ENCODE measurements around the gene CTNNB1. TPM values are rescaled to one million over a fixed set of nuclear protein-coding genes. Genes with fewer than 3 reads are reported as not detected.

Gene CTNNB1
- total RNA-seq, 4 donors from 2014 or later, result 290 to 527 (median 414) TPM

GRCh38 chr3:41176596-41176995 lies 22.7 kb upstream of the CTNNB1 start:
- in situ Hi-C loops (cut with MboI; ENCODE audit: low pct_ligation_motif_present in 1 of 4, low pct_unique_long_range_greater_than_20kb in 1 of 4, low sequenced_read_pairs in 3 of 4), result loop anchor here in 1 of 4 donors (25.0 kb wide), 1 partner anchor 589 kb away; no protein-coding TSS in a partner anchor

GRCh38 chr3:41178576-41178975 lies 20.7 kb upstream of the CTNNB1 start:
- Histone ChIP-seq H3K4me1 (peaks cover 0 to 12% (median 10%) of the 10 kb centered on the region in 4 donors), H3K9me3 (no peaks in the 10 kb centered on the region), H3K27me3 (no peaks in the 10 kb centered on the region), H3K4me3 (no peak overlapping the region), H3K36me3 (no peaks in the 10 kb centered on the region), H3K27ac (no peak overlapping the region)
- in situ Hi-C loops (cut with MboI; ENCODE audit: low pct_ligation_motif_present in 1 of 4, low pct_unique_long_range_greater_than_20kb in 1 of 4, low sequenced_read_pairs in 3 of 4) (loop anchor here in 1 of 4 donors (25.0 kb wide), 1 partner anchor 591 kb away; no protein-coding TSS in a partner anchor), intact Hi-C loops (cut with DNase I; ENCODE audit: low total_unique reads) (no loop called here)
- WGBS, 2 donors (ENCODE audit: low coverage in 1 of 2), result 78 to 100% methylated on average over 1 to 2 of the region's 2 CpGs
- DNase-seq, result no peak
- no peak for TF ChIP-seq POLR2AphosphoS5 (IDR thresholded peaks at IDR 0.05)
- no peak for TF ChIP-seq POLR2A (IDR thresholded peaks at IDR 0.05)
- TF ChIP-seq EP300 (IDR thresholded peaks at IDR 0.05; ENCODE audit: low read depth), result no peak
- no peak for TF ChIP-seq CTCF (IDR thresholded peaks at IDR 0.05)

More at GRCh38 chr3:41176596-41176995, 22.7 kb upstream of the CTNNB1 start:
- WGBS, 2 donors (ENCODE audit: low coverage in 1 of 2), result 27 to 36% methylated on average over 2 to 3 of the region's 3 CpGs
- TF ChIP-seq POLR2AphosphoS5 (IDR thresholded peaks at IDR 0.05), result no peak
- no peak for TF ChIP-seq CTCF (IDR thresholded peaks at IDR 0.05)
- TF ChIP-seq POLR2A (IDR thresholded peaks at IDR 0.05), result no peak
- TF ChIP-seq EP300 (IDR thresholded peaks at IDR 0.05; ENCODE audit: low read depth), result no peak
- Histone ChIP-seq H3K36me3 (no peaks in the 10 kb centered on the region), H3K27ac (no peak overlapping the region), H3K9me3 (no peaks in the 10 kb centered on the region), H3K4me3 (no peak overlapping the region), H3K27me3 (no peaks in the 10 kb centered on the region), H3K4me1 (peaks cover 0 to 12% (median 10%) of the 10 kb centered on the region in 4 donors)
- no peak for DNase-seq
- intact Hi-C loops (cut with DNase I; ENCODE audit: low total_unique reads), result no loop called here

GRCh38 chr3:41180396-41180795 lies 18.9 kb upstream of the CTNNB1 start:
- H3K27ac ChIP-seq, result no peak overlapping the region
- no peak overlapping the region for H3K4me3 ChIP-seq
- no peaks in the 10 kb centered on the region for H3K9me3 ChIP-seq
- peaks cover 0 to 12% (median 10%) of the 10 kb centered on the region in 4 donors for H3K4me1 ChIP-seq
- no peaks in the 10 kb centered on the region for H3K36me3 ChIP-seq
- in situ Hi-C loops (cut with MboI; ENCODE audit: low pct_ligation_motif_present in 1 of 4, low pct_unique_long_range_greater_than_20kb in 1 of 4, low sequenced_read_pairs in 3 of 4) (loop anchor here in 1 of 4 donors (25.0 kb wide), 1 partner anchor 593 kb away; no protein-coding TSS in a partner anchor), intact Hi-C loops (cut with DNase I; ENCODE audit: low total_unique reads) (no loop called here)
- DNase-seq, result no peak
- WGBS, 2 donors (ENCODE audit: low coverage in 1 of 2), result 70 to 80% methylated on average over 2 of the region's 2 CpGs
- TF ChIP-seq CTCF (IDR thresholded peaks at IDR 0.05) (no peak), POLR2A (IDR thresholded peaks at IDR 0.05) (no peak), EP300 (IDR thresholded peaks at IDR 0.05; ENCODE audit: low read depth) (no peak), POLR2AphosphoS5 (IDR thresholded peaks at IDR 0.05) (no peak)
- H3K27me3 ChIP-seq, result no peaks in the 10 kb centered on the region

- Histone ChIP-seq H3K9me3 (no peaks in the 10 kb centered on the region), H3K4me3 (no peak overlapping the region), H3K36me3 (no peaks in the 10 kb centered on the region), H3K27ac (no peak overlapping the region), H3K4me1 (peaks cover 0 to 3% (median 0%) of the 10 kb centered on the region in 4 donors), H3K27me3 (no peaks in the 10 kb centered on the region)
- DNase-seq, result no peak
- TF ChIP-seq POLR2A (IDR thresholded peaks at IDR 0.05), result no peak
- no peak for TF ChIP-seq EP300 (IDR thresholded peaks at IDR 0.05; ENCODE audit: low read depth)
- TF ChIP-seq POLR2AphosphoS5 (IDR thresholded peaks at IDR 0.05), result no peak
- TF ChIP-seq CTCF (IDR thresholded peaks at IDR 0.05), result no peak
- in situ Hi-C loops (cut with MboI; ENCODE audit: low pct_ligation_motif_present in 1 of 4, low pct_unique_long_range_greater_than_20kb in 1 of 4, low sequenced_read_pairs in 3 of 4) (loop anchor here in 1 of 4 donors (25.0 kb wide), 1 partner anchor 595 kb away; no protein-coding TSS in a partner anchor), intact Hi-C loops (cut with DNase I; ENCODE audit: low total_unique reads) (no loop called here)
- WGBS, 2 donors (ENCODE audit: low coverage in 1 of 2), result 79 to 100% methylated on average over 1 to 5 of the region's 5 CpGs
Observed at GRCh38 chr3:41182504-41183059, 16.7 kb upstream of the CTNNB1 start.

Measured in transverse colon (tissue), 4 donors.